ENCODE data around the gene EEF1AKMT1.
"Not testable (repeated sequence)": the region's sequence is repeated elsewhere in the genome, so short reads cannot be mapped to it uniquely, and the experiment has no call there.

Gene EEF1AKMT1

DNA sequence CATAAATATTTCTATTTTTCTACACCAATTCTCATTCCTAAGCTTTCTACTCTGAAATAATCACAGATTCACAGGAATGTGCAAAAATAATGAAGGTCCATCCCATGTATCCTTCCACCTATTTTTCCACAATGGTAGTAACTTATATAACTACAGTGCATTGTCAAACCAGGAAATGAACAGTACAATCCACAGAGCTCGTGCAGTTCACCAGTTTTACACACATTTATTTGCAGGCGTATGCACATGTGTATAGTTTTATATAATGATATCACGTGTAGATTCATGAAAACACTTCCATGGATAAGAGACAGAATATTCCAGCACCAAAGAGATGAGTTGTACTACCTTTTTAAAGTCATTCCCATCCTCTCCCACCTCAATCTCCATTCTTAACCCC, 12.9 kb downstream of the EEF1AKMT1 start:
- Histone ChIP-seq H3K4ac (ENCODE audit: low read depth, low read length) (no peak overlapping the region), H4K8ac (ENCODE audit: low read depth, low read length) (no peak overlapping the region), H4K91ac (ENCODE audit: low read depth, low read length) (no peak overlapping the region), H3K23ac (ENCODE audit: low read length) (no peak overlapping the region), H2BK12ac (ENCODE audit: low read length) (no peak overlapping the region), H3K36me3 (ENCODE audit: control insufficient read depth in 1 of 2, insufficient read depth in 2 of 2, low read length in 2 of 2) (no peaks in the 10 kb centered on the region), H3K9me3 (ENCODE audit: insufficient read depth, low read depth, low read length) (no peaks in the 10 kb centered on the region), H3K79me1 (ENCODE audit: low read length) (no peaks in the 10 kb centered on the region), H3K9ac (ENCODE audit: low read length) (no peak overlapping the region), H2AFZ (ENCODE audit: insufficient read depth, low read length, poor library complexity) (no peak overlapping the region), H3K18ac (ENCODE audit: low read length) (no peak overlapping the region), H3K14ac (ENCODE audit: low read length) (no peak overlapping the region), H2AK5ac (ENCODE audit: low read length) (no peak overlapping the region), H3K27me3 (ENCODE audit: insufficient read depth, low read length) (no peaks in the 10 kb centered on the region), H2BK120ac (ENCODE audit: insufficient read depth, low read length, poor library complexity) (no peak overlapping the region), H3K4me2 (ENCODE audit: low read length) (no peak overlapping the region), H3K4me1 (ENCODE audit: control insufficient read depth in 1 of 2, insufficient read depth in 2 of 2, low read length in 2 of 2) (no peaks in the 10 kb centered on the region), H3K27ac (ENCODE audit: low read depth, low read length) (no peak overlapping the region), H2BK5ac (ENCODE audit: low read depth, low read length, poor library complexity) (no peak overlapping the region), H3K79me2 (ENCODE audit: control insufficient read depth, insufficient read depth, low read length, poor library complexity) (no peaks in the 10 kb centered on the region), H3K4me3 (ENCODE audit: low read depth, low read length) (no peak overlapping the region), H4K12ac (ENCODE audit: low read depth, low read length) (no peak overlapping the region)
- no peak for DNase-seq
- WGBS (ENCODE audit: extremely low coverage, insufficient coverage, insufficient read length) = no CpG with 5 or more reads among the region's 3 CpGs

DNA sequence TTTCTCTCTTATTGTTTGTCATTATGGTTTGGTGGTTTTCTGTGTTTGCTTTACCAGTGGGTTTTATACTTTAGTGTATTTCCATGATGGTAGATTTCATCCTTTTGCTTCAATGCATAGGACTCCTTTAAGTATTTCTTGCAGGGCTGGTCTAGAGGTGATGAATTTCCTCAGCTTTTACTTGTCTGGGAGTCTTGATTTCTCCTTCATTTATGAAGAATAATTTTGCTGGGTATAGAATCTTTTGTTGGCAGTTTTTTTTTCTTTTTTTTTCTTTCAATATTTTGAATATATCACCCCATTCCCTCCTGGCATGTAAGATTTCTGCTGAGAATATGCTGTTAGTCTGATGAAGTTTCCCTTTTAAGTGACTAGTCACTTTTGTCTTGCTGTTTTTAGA, 19.8 kb downstream of the EEF1AKMT1 start:
- Histone ChIP-seq H2AFZ (ENCODE audit: insufficient read depth, low read length, poor library complexity) (no peak overlapping the region), H3K9ac (ENCODE audit: low read length) (no peak overlapping the region), H3K27ac (ENCODE audit: low read depth, low read length) (no peak overlapping the region), H3K14ac (ENCODE audit: low read length) (no peak overlapping the region), H2BK5ac (ENCODE audit: low read depth, low read length, poor library complexity) (no peak overlapping the region), H2BK12ac (ENCODE audit: low read length) (no peak overlapping the region), H3K79me2 (ENCODE audit: control insufficient read depth, insufficient read depth, low read length, poor library complexity) (no peaks in the 10 kb centered on the region), H3K9me3 (ENCODE audit: insufficient read depth, low read depth, low read length) (peaks cover 6% of the 10 kb centered on the region), H3K27me3 (ENCODE audit: insufficient read depth, low read length) (no peaks in the 10 kb centered on the region), H2AK5ac (ENCODE audit: low read length) (no peak overlapping the region), H3K4me1 (ENCODE audit: control insufficient read depth in 1 of 2, insufficient read depth in 2 of 2, low read length in 2 of 2) (no peaks in the 10 kb centered on the region), H4K12ac (ENCODE audit: low read depth, low read length) (no peak overlapping the region), H2BK120ac (ENCODE audit: insufficient read depth, low read length, poor library complexity) (no peak overlapping the region), H3K4ac (ENCODE audit: low read depth, low read length) (no peak overlapping the region), H4K8ac (ENCODE audit: low read depth, low read length) (no peak overlapping the region), H3K18ac (ENCODE audit: low read length) (no peak overlapping the region), H3K23ac (ENCODE audit: low read length) (no peak overlapping the region), H3K4me2 (ENCODE audit: low read length) (no peak overlapping the region), H4K91ac (ENCODE audit: low read depth, low read length) (no peak overlapping the region), H3K36me3 (ENCODE audit: control insufficient read depth in 1 of 2, insufficient read depth in 2 of 2, low read length in 2 of 2) (no peaks in the 10 kb centered on the region), H3K79me1 (ENCODE audit: low read length) (no peaks in the 10 kb centered on the region), H3K4me3 (ENCODE audit: low read depth, low read length) (no peak overlapping the region)
- no peak for DNase-seq

DNA sequence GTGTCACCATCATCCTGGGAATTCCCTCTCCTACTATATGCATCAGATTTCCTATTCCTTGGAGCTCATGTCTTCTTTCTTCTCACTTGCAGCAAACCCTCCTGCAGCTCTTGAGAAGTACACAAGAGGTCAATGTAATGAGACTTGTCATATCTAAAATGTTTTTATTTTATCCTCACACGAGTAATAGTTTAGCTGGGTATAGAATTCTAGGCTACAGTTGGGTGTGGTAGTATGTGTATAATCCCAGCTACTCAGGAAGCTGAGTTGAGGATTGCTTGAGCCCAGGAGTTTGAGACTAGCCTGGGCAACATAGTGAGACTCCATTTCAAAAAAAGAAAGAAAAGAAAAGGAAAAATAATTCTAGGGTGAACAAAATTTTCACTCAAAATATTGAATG, 24.4 kb downstream of the EEF1AKMT1 start:
- Histone ChIP-seq H3K79me1 (ENCODE audit: low read length) (no peaks in the 10 kb centered on the region), H3K23ac (ENCODE audit: low read length) (no peak overlapping the region), H2AK5ac (ENCODE audit: low read length) (no peak overlapping the region), H3K79me2 (ENCODE audit: control insufficient read depth, insufficient read depth, low read length, poor library complexity) (no peaks in the 10 kb centered on the region), H2BK12ac (ENCODE audit: low read length) (no peak overlapping the region), H2AFZ (ENCODE audit: insufficient read depth, low read length, poor library complexity) (no peak overlapping the region), H3K4me3 (ENCODE audit: low read depth, low read length) (no peak overlapping the region), H4K91ac (ENCODE audit: low read depth, low read length) (no peak overlapping the region), H3K4ac (ENCODE audit: low read depth, low read length) (no peak overlapping the region), H3K36me3 (ENCODE audit: control insufficient read depth in 1 of 2, insufficient read depth in 2 of 2, low read length in 2 of 2) (no peaks in the 10 kb centered on the region), H3K27ac (ENCODE audit: low read depth, low read length) (no peak overlapping the region), H2BK5ac (ENCODE audit: low read depth, low read length, poor library complexity) (no peak overlapping the region), H3K9ac (ENCODE audit: low read length) (no peak overlapping the region), H2BK120ac (ENCODE audit: insufficient read depth, low read length, poor library complexity) (no peak overlapping the region), H3K9me3 (ENCODE audit: insufficient read depth, low read depth, low read length) (no peaks in the 10 kb centered on the region), H3K4me2 (ENCODE audit: low read length) (no peak overlapping the region), H3K14ac (ENCODE audit: low read length) (no peak overlapping the region), H4K12ac (ENCODE audit: low read depth, low read length) (no peak overlapping the region), H4K8ac (ENCODE audit: low read depth, low read length) (no peak overlapping the region), H3K27me3 (ENCODE audit: insufficient read depth, low read length) (no peaks in the 10 kb centered on the region), H3K4me1 (ENCODE audit: control insufficient read depth in 1 of 2, insufficient read depth in 2 of 2, low read length in 2 of 2) (no peaks in the 10 kb centered on the region), H3K18ac (ENCODE audit: low read length) (no peak overlapping the region)
- no CpG with 5 or more reads among the region's 1 CpG for WGBS (ENCODE audit: extremely low coverage, insufficient coverage, insufficient read length)
- no peak for DNase-seq

DNA sequence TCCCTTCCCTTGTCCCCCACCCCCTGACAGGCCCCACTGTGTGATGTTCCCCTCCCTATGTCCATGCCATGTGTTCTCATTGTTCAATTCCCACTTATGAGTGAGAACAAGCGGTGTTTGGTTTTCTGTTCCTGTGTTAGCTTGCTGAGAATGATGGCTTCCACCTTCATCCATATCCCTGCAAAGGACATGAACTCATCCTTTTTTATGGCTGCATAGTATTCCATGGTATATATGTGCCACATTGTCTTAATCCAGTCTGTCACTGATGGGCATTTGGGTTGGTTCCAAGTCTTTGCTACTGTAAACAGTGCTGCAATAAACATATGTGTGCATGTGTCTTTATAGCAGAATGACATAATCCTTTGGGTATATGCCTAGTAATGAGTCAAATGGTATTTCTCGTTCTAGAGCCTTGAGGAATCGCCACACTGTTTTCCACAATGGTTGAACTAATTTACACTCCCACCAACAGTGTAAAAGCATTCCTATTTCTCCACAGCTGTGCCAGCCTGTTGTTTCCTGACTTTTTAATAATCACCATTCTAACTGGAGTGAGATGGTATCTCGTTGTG, 29.8 kb downstream of the EEF1AKMT1 start:
- not testable (repeated sequence) for DNase-seq
- WGBS (ENCODE audit: extremely low coverage, insufficient coverage, insufficient read length) = no CpG with 5 or more reads among the region's 4 CpGs

More for the DNA sequence above, 29.8 kb downstream of the EEF1AKMT1 start:
- H2BK5ac ChIP-seq (ENCODE audit: low read depth, low read length, poor library complexity); H3K4me2 ChIP-seq (ENCODE audit: low read length); H4K8ac ChIP-seq (ENCODE audit: low read depth, low read length); H2AFZ ChIP-seq (ENCODE audit: insufficient read depth, low read length, poor library complexity); H2AK5ac ChIP-seq (ENCODE audit: low read length); H3K27me3 ChIP-seq (ENCODE audit: insufficient read depth, low read length); H3K4me3 ChIP-seq (ENCODE audit: low read depth, low read length); H3K79me2 ChIP-seq (ENCODE audit: control insufficient read depth, insufficient read depth, low read length, poor library complexity); H3K36me3 ChIP-seq (ENCODE audit: control insufficient read depth in 1 of 2, insufficient read depth in 2 of 2, low read length in 2 of 2); H2BK120ac ChIP-seq (ENCODE audit: insufficient read depth, low read length, poor library complexity); H4K12ac ChIP-seq (ENCODE audit: low read depth, low read length); H3K14ac ChIP-seq (ENCODE audit: low read length); H4K91ac ChIP-seq (ENCODE audit: low read depth, low read length); H3K4ac ChIP-seq (ENCODE audit: low read depth, low read length); H3K9ac ChIP-seq (ENCODE audit: low read length); H3K79me1 ChIP-seq (ENCODE audit: low read length); H3K18ac ChIP-seq (ENCODE audit: low read length); H3K27ac ChIP-seq (ENCODE audit: low read depth, low read length); H2BK12ac ChIP-seq (ENCODE audit: low read length); H3K9me3 ChIP-seq (ENCODE audit: insufficient read depth, low read depth, low read length); H3K4me1 ChIP-seq (ENCODE audit: control insufficient read depth in 1 of 2, insufficient read depth in 2 of 2, low read length in 2 of 2); H3K23ac ChIP-seq (ENCODE audit: low read length): not testable (repeated sequence)

Measured in trophoblast cell (in vitro differentiated cells and primary cell).